H9 (cell line): ENCODE measurements around the gene THAP11. TPM values are rescaled to one million over a fixed set of nuclear protein-coding genes. Genes with fewer than 3 reads are reported as not detected.

Source experiments
- DNase-seq: peaks from one replicate; pipeline ENCODE4 v3.0.0-alpha.2; 2017
- H2AFZ ChIP-seq: one replicate; pipeline ENCODE4 v1.6.1; 2013; ENCODE audit warnings: mild to moderate bottlenecking, low read length, control low read depth, moderate library complexity
- H2AK5ac ChIP-seq: 2 replicates; pipeline ENCODE4 v1.6.1; 2013; ENCODE audit warnings: low read length, control low read depth, mixed read lengths; ENCODE audit not compliant: insufficient read length
- H2BK120ac ChIP-seq: one replicate; pipeline ENCODE4 v1.6.1; 2013; ENCODE audit warnings: low read depth, mild to moderate bottlenecking, low read length, control low read depth, inconsistent platforms; ENCODE audit not compliant: poor library complexity, severe bottlenecking
- H2BK12ac ChIP-seq: 2 replicates; pipeline ENCODE4 v1.6.1; 2013; ENCODE audit warnings: low read length, control low read depth, mixed read lengths, low read depth; ENCODE audit not compliant: insufficient read length
- H2BK15ac ChIP-seq: 2 replicates; pipeline ENCODE4 v1.6.1; 2013; ENCODE audit warnings: low read depth, low read length, control low read depth
- H2BK20ac ChIP-seq: one replicate; pipeline ENCODE4 v1.6.1; 2013; ENCODE audit warnings: low read depth, mild to moderate bottlenecking, low read length, control low read depth, inconsistent platforms; ENCODE audit not compliant: poor library complexity, severe bottlenecking
- H2BK5ac ChIP-seq: 2 replicates; pipeline ENCODE4 v1.6.1; 2013; ENCODE audit warnings: low read length, control low read depth, mixed read lengths; ENCODE audit not compliant: insufficient read length
- H3K14ac ChIP-seq: 2 replicates; pipeline ENCODE4 v1.6.1; 2013; ENCODE audit warnings: low read length, control low read depth; ENCODE audit not compliant: insufficient read depth
- H3K18ac ChIP-seq: 2 replicates; pipeline ENCODE4 v1.6.1; 2013; ENCODE audit warnings: low read depth, mild to moderate bottlenecking, mixed read lengths, low read length, control low read depth; ENCODE audit not compliant: insufficient read length
- H3K23ac ChIP-seq: 2 replicates; pipeline ENCODE4 v1.6.1; 2013; ENCODE audit warnings: low read length, control low read depth, mixed read lengths, low read depth; ENCODE audit not compliant: insufficient read length
- H3K23me2 ChIP-seq: 2 replicates; pipeline ENCODE4 v1.6.1; 2013; ENCODE audit warnings: low read depth, mild to moderate bottlenecking, mixed read lengths, low read length, control low read depth; ENCODE audit not compliant: insufficient read length, poor library complexity, severe bottlenecking
- H3K27ac ChIP-seq: 2 replicates; pipeline ENCODE4 v1.5.1; 2013; ENCODE audit warnings: low read length, control low read depth, mixed read lengths, low read depth; ENCODE audit not compliant: insufficient read length
- H3K27me3 ChIP-seq: 2 replicates; pipeline ENCODE4 v1.6.1; 2013; ENCODE audit warnings: low read length, control low read depth, inconsistent platforms; ENCODE audit not compliant: insufficient read depth
- H3K4ac ChIP-seq: 2 replicates; pipeline ENCODE4 v1.6.1; 2013; ENCODE audit warnings: low read depth, mild to moderate bottlenecking, control low read depth, inconsistent platforms, low read length, moderate library complexity
- H3K4me1 ChIP-seq: 2 replicates; pipeline ENCODE4 v1.6.1; 2013; ENCODE audit warnings: low read length, control low read depth, inconsistent platforms; ENCODE audit not compliant: insufficient read depth
- H3K4me2 ChIP-seq: 2 replicates; pipeline ENCODE4 v1.6.1; 2013; ENCODE audit warnings: low read length, control low read depth, mixed read lengths; ENCODE audit not compliant: insufficient read length, insufficient read depth
- H3K56ac ChIP-seq: 2 replicates; pipeline ENCODE4 v1.6.1; 2013; ENCODE audit warnings: low read depth, mild to moderate bottlenecking, mixed read lengths, low read length, control low read depth; ENCODE audit not compliant: insufficient read length
- H3K79me1 ChIP-seq: 2 replicates; pipeline ENCODE4 v1.6.1; 2013; ENCODE audit warnings: low read depth, mild to moderate bottlenecking, moderate library complexity, low read length, control low read depth, inconsistent platforms; ENCODE audit not compliant: insufficient read depth, poor library complexity, severe bottlenecking
- H3K79me2 ChIP-seq: 2 replicates; pipeline ENCODE4 v1.6.1; 2013; ENCODE audit warnings: low read length, control low read depth, inconsistent platforms; ENCODE audit not compliant: insufficient read depth
- H3K9ac ChIP-seq: 2 replicates; pipeline ENCODE4 v1.6.1; 2013; ENCODE audit warnings: low read length, control low read depth, mixed read lengths; ENCODE audit not compliant: insufficient read length; ENCODE audit errors: extremely low read depth
- H3K9me3 ChIP-seq: one replicate; pipeline ENCODE4 v1.6.1; 2013; ENCODE audit warnings: low read depth, low read length, inconsistent platforms; ENCODE audit not compliant: control insufficient read depth
- H3T11ph ChIP-seq: one replicate; pipeline ENCODE4 v1.6.1; 2013; ENCODE audit warnings: mild to moderate bottlenecking, low read length, control low read depth, inconsistent platforms
- H4K20me1 ChIP-seq: one replicate; pipeline ENCODE4 v1.6.1; 2013; ENCODE audit not compliant: control insufficient read depth, insufficient read length, insufficient read depth
- H4K5ac ChIP-seq: 2 replicates; pipeline ENCODE4 v1.6.1; 2013; ENCODE audit warnings: low read depth, mild to moderate bottlenecking, mixed read lengths, low read length, control low read depth; ENCODE audit not compliant: insufficient read length
- H4K8ac ChIP-seq: replicated peaks from 2 replicates; pipeline ENCODE4 v1.6.1; 2013; ENCODE audit warnings: low read length, control low read depth, mixed read lengths, low read depth; ENCODE audit not compliant: insufficient read length
- H4K91ac ChIP-seq: 2 replicates; pipeline ENCODE4 v1.6.1; 2013; ENCODE audit warnings: low read depth, mild to moderate bottlenecking, moderate library complexity, mixed read lengths, low read length, control low read depth; ENCODE audit not compliant: insufficient read length
- H3K27ac Mint-ChIP-seq, 3 experiments: 2 replicates in 2 of 3; 3 replicates in 1 of 3; pipeline ENCODE4 v1.8.0; 2020 to 2021; ENCODE audit warnings: mixed read lengths in 3 of 3, mild to moderate bottlenecking in 1 of 3, moderate library complexity in 1 of 3
- H3K27me3 Mint-ChIP-seq: 2 replicates; pipeline ENCODE4 v1.8.0; 2021; ENCODE audit warnings: low read depth, mild to moderate bottlenecking, moderate library complexity, mixed read lengths
- H3K36me3 Mint-ChIP-seq, 3 experiments: 2 replicates in 2 of 3; 3 replicates in 1 of 3; pipeline ENCODE4 v1.8.0; 2020 to 2021; ENCODE audit warnings: low read depth in 3 of 3, mixed read lengths in 3 of 3; ENCODE audit not compliant: insufficient read depth in 1 of 3
- H3K4me1 Mint-ChIP-seq, 2 experiments: 2 replicates each; pipeline ENCODE4 v1.8.0; 2020; ENCODE audit warnings: mixed read lengths in 2 of 2
- H3K4me3 Mint-ChIP-seq, 2 experiments: 2 replicates in 1 of 2; 3 replicates in 1 of 2; pipeline ENCODE4 v1.8.0; 2020 to 2021; ENCODE audit warnings: mild to moderate bottlenecking in 2 of 2, mixed read lengths in 2 of 2, moderate library complexity in 1 of 2
- H3K9me3 Mint-ChIP-seq, 2 experiments: 2 replicates in 1 of 2; 3 replicates in 1 of 2; pipeline ENCODE4 v1.8.0; 2020; ENCODE audit warnings: mild to moderate bottlenecking in 2 of 2, mixed read lengths in 2 of 2, moderate library complexity in 1 of 2
- CTCF ChIP-seq: fragments of 200-600 bp; sonication (generic); conservative IDR thresholded peaks from 3 replicates; pipeline ENCODE4 v1.8.0; 2021; ENCODE audit warnings: antibody characterized with exemption, mild to moderate bottlenecking
- WGBS: extraction: QIAGEN DNeasy Blood & Tissue Kit; methylation state at CpG from one replicate; pipeline ENCODE4 v1.1.7; 2013; ENCODE audit warnings: missing lambda C conversion rate, low lambda C conversion rate, mixed read lengths; ENCODE audit not compliant: insufficient read length; ENCODE audit errors: extremely low coverage; 5-methylcytosine and 5-hydroxymethylcytosine counted together
- total RNA-seq: library from RNA; stranded (reverse); gene quantifications from 2 replicates; pipeline ENCODE4 v1.2.1, GENCODE V29; 2021

THAP11 gene
- total RNA-seq, 1 experiment from 2014 or later, result 48.9 TPM

- Mint-ChIP-seq H3K27me3 (no peaks in the 10 kb centered on the region; the same call in 1 of the 2 replicates), H3K9me3 (no peaks in the 10 kb centered on the region), H3K4me3 (peak overlapping the region in 1 of 2 experiments; percentile 32; a peak in 1 of 5 replicates), H3K4me1 (peaks cover 5% of the 10 kb centered on the region in 2 experiments), H3K27ac (peak overlapping the region in 1 of 3 experiments; percentile 52; a peak in 1 of 7 replicates), H3K36me3 (peaks cover 29 to 77% (median 69%) of the 10 kb centered on the region in 3 experiments)
- Histone ChIP-seq H3K27ac (no peak overlapping the region), H4K5ac (no peak overlapping the region), H3K4me1 (no peaks in the 10 kb centered on the region; the same call in 1 of the 2 replicates), H3K79me2 (peaks cover 2% of the 10 kb centered on the region; the same call in 1 of the 2 replicates), H3T11ph (no peak overlapping the region), H3K9me3 (no peaks in the 10 kb centered on the region), H3K14ac (no peak overlapping the region), H3K18ac (no peak overlapping the region), H2BK120ac (no peak overlapping the region), H2BK15ac (no peak overlapping the region), H3K4me2 (no peak overlapping the region), H2BK12ac (no peak overlapping the region), H4K91ac (no peak overlapping the region), H2AK5ac (no peak overlapping the region), H3K9ac (no peak overlapping the region), H3K23ac (no peak overlapping the region), H3K4ac (no peak overlapping the region), H4K20me1 (no peaks in the 10 kb centered on the region), H2AFZ (no peak overlapping the region), H3K23me2 (peaks cover 2% of the 10 kb centered on the region), H3K27me3 (no peaks in the 10 kb centered on the region), H3K79me1 (no peaks in the 10 kb centered on the region), H4K8ac (no peak overlapping the region), H2BK20ac (no peak overlapping the region), H3K56ac (no peak overlapping the region), H2BK5ac (no peak overlapping the region)
- TF ChIP-seq CTCF, result no peak
- DNase-seq, result no peak
- no CpG with 5 or more reads among the region's 9 CpGs for WGBS
Observed at GRCh38 chr16:67878846-67879245, 36.7 kb downstream of the THAP11 start.
